Neural cell (in vitro differentiated cells): ENCODE data around the gene FGF14. TPM values are rescaled to one million over a fixed set of nuclear protein-coding genes. Genes with fewer than 3 reads are reported as not detected.

Experiments used
- H2AFZ ChIP-seq: fragments of 200-600, 300-800 bp; sonication (generic), shearing (Covaris generic); 2 replicates; pipeline ENCODE4 v1.6.0; 2014; ENCODE audit warnings: low read depth, mild to moderate bottlenecking, antibody characterized with exemption, low read length, moderate library complexity
- H3F3A ChIP-seq: fragments of 200-600 bp; shearing (Covaris generic); 2 replicates; pipeline ENCODE4 v1.6.1; 2016; ENCODE audit warnings: mild to moderate bottlenecking, moderate library complexity, mixed read lengths, antibody characterized with exemption, low read length; ENCODE audit not compliant: insufficient read depth, poor library complexity, severe bottlenecking
- H3K27ac ChIP-seq: fragments of 200-600, 300-800 bp; sonication (generic), shearing (Covaris generic); 2 replicates; pipeline ENCODE4 v1.5.1; 2014; ENCODE audit warnings: mild to moderate bottlenecking, low read length, moderate library complexity
- H3K27me3 ChIP-seq: fragments of 300-800, 200-600 bp; sonication (generic), shearing (Covaris generic); 2 replicates; pipeline ENCODE4 v1.6.0; 2014; ENCODE audit warnings: mild to moderate bottlenecking, low read depth, low read length, moderate library complexity; ENCODE audit not compliant: insufficient read depth
- H3K36me3 ChIP-seq: fragments of 300-800, 200-600 bp; sonication (generic), shearing (Covaris generic); 2 replicates; pipeline ENCODE4 v1.5.1; 2014; ENCODE audit warnings: mild to moderate bottlenecking, antibody characterized with exemption, low read length, moderate library complexity; ENCODE audit not compliant: insufficient read depth
- H3K4me2 ChIP-seq: fragments of 300-800, 200-600 bp; sonication (generic), shearing (Covaris generic); 2 replicates; pipeline ENCODE4 v1.6.0; 2014; ENCODE audit warnings: mild to moderate bottlenecking, low read length
- H3K4me3 ChIP-seq: fragments of 300-800, 200-600 bp; sonication (generic), shearing (Covaris generic); 2 replicates; pipeline ENCODE4 v1.5.1; 2014; ENCODE audit warnings: mild to moderate bottlenecking, low read length, moderate library complexity
- H3K79me2 ChIP-seq: fragments of 200-600 bp; shearing (Covaris generic); replicated peaks from 2 replicates; pipeline ENCODE4 v1.6.0; 2014; ENCODE audit warnings: mild to moderate bottlenecking, low read length, moderate library complexity; ENCODE audit not compliant: insufficient read depth
- H3K9ac ChIP-seq: fragments of 300-800, 200-600 bp; sonication (generic), shearing (Covaris generic); 2 replicates; pipeline ENCODE4 v1.6.1; 2016; ENCODE audit warnings: mild to moderate bottlenecking, low read length, mixed read lengths
- H3K9me2 ChIP-seq: fragments of 200-600 bp; shearing (Covaris generic); 2 replicates; pipeline ENCODE4 v1.6.1; 2016; ENCODE audit warnings: mild to moderate bottlenecking, low read length, mixed read lengths; ENCODE audit not compliant: insufficient read depth
- H3K9me3 ChIP-seq: fragments of 200-600, 300-800 bp; sonication (generic), shearing (Covaris generic); 2 replicates; pipeline ENCODE4 v1.6.1; 2016; ENCODE audit warnings: mild to moderate bottlenecking, mixed run types, low read length, moderate library complexity, mixed read lengths
- H4K20me1 ChIP-seq: fragments of 200-600 bp; shearing (Covaris generic); 2 replicates; pipeline ENCODE4 v1.6.1; 2016; ENCODE audit warnings: mild to moderate bottlenecking, mixed run types; ENCODE audit not compliant: insufficient read depth
- CTCF ChIP-seq: fragments of 450-650 bp; IDR thresholded peaks from 2 replicates; pipeline ENCODE4 v1.5.1; 2014; ENCODE audit warnings: antibody characterized with exemption, mild to moderate bottlenecking, moderate library complexity; ENCODE audit not compliant: poor library complexity, severe bottlenecking
- EP300 ChIP-seq: fragments of 450-650 bp; conservative IDR thresholded peaks from 2 replicates; pipeline ENCODE4 v1.6.1; 2014; ENCODE audit warnings: antibody characterized with exemption, mild to moderate bottlenecking, moderate library complexity; ENCODE audit not compliant: poor library complexity, severe bottlenecking
- EZH2 ChIP-seq: fragments of 200-600, 300-800 bp; shearing (Covaris generic), sonication (generic); IDR thresholded peaks from 2 replicates; pipeline ENCODE4 v1.6.1; 2014; ENCODE audit warnings: antibody characterized with exemption, low read length, borderline replicate concordance, mild to moderate bottlenecking; ENCODE audit not compliant: insufficient read depth, poor library complexity, severe bottlenecking
- MXI1 ChIP-seq: fragments of 450-650 bp; conservative IDR thresholded peaks from 2 replicates; pipeline ENCODE4 v1.6.1; 2014; ENCODE audit warnings: antibody characterized with exemption, mild to moderate bottlenecking; ENCODE audit not compliant: poor library complexity, severe bottlenecking
- POLR2AphosphoS5 ChIP-seq: IDR thresholded peaks from 2 replicates; pipeline ENCODE4 v1.6.1; 2012
- RAD21 ChIP-seq: fragments of 450-650 bp; conservative IDR thresholded peaks from 2 replicates; pipeline ENCODE4 v1.6.1; 2014; ENCODE audit warnings: antibody characterized with exemption, mild to moderate bottlenecking, moderate library complexity
- SMC3 ChIP-seq: fragments of 450-650 bp; conservative IDR thresholded peaks from 2 replicates; pipeline ENCODE4 v1.6.1; 2014; ENCODE audit warnings: antibody characterized with exemption, mild to moderate bottlenecking, moderate library complexity; ENCODE audit not compliant: poor library complexity
- TAF1 ChIP-seq: IDR thresholded peaks from 2 replicates; pipeline ENCODE4 v1.6.1; 2012; ENCODE audit warnings: low read depth
- polyA plus RNA-seq: library from polyadenylated mRNA; depleted of rRNA; stranded (reverse); fragments of >200 nt; gene quantifications from 2 replicates; pipeline ENCODE4 v1.2.3, GENCODE V29; 2014
- TF ChIP-seq, protein P1 (sequence below): IDR thresholded peaks from 2 replicates; pipeline ENCODE4 v1.6.1; 2012; ENCODE audit warnings: borderline replicate concordance

Gene FGF14
- polyA plus RNA-seq, 1 donor from 2014 or later, result 36.4 TPM

DNA sequence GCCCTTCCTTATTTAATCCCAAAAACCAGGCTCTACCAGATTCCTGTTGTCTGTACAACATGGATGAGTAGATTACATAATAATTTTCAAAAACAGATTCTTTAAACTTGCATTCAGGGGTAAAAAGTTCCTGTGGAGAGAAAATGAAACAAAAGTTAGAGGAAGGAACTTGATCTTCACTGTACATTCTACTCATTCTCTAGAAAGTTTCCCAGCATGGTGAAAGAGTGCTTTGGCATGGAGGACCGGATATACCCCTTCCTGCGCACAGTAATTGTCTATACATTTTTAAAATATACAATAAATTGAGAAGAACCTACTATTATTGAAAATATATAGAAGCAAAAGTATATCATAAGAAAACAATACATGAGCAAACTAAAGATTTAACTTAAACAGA is 675.2 kb downstream of the FGF14 start:
- Histone ChIP-seq H3K9me2 (no peaks in the 10 kb centered on the region), H3K4me3 (no peak overlapping the region), H4K20me1 (no peaks in the 10 kb centered on the region), H3K9ac (no peak overlapping the region), H3K27me3 (no peaks in the 10 kb centered on the region), H3K9me3 (no peaks in the 10 kb centered on the region), H3K4me2 (no peak overlapping the region), H3K27ac (peak overlapping the region; percentile 85), H3F3A (peaks cover 5% of the 10 kb centered on the region), H3K36me3 (no peaks in the 10 kb centered on the region), H2AFZ (no peak overlapping the region), H3K79me2 (no peaks in the 10 kb centered on the region)
- TF ChIP-seq POLR2AphosphoS5, result no peak
- no peak for TF ChIP-seq RAD21
- TF ChIP-seq, protein P1, sequence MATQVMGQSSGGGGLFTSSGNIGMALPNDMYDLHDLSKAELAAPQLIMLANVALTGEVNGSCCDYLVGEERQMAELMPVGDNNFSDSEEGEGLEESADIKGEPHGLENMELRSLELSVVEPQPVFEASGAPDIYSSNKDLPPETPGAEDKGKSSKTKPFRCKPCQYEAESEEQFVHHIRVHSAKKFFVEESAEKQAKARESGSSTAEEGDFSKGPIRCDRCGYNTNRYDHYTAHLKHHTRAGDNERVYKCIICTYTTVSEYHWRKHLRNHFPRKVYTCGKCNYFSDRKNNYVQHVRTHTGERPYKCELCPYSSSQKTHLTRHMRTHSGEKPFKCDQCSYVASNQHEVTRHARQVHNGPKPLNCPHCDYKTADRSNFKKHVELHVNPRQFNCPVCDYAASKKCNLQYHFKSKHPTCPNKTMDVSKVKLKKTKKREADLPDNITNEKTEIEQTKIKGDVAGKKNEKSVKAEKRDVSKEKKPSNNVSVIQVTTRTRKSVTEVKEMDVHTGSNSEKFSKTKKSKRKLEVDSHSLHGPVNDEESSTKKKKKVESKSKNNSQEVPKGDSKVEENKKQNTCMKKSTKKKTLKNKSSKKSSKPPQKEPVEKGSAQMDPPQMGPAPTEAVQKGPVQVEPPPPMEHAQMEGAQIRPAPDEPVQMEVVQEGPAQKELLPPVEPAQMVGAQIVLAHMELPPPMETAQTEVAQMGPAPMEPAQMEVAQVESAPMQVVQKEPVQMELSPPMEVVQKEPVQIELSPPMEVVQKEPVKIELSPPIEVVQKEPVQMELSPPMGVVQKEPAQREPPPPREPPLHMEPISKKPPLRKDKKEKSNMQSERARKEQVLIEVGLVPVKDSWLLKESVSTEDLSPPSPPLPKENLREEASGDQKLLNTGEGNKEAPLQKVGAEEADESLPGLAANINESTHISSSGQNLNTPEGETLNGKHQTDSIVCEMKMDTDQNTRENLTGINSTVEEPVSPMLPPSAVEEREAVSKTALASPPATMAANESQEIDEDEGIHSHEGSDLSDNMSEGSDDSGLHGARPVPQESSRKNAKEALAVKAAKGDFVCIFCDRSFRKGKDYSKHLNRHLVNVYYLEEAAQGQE, result no peak
- no peak for TF ChIP-seq TAF1
- TF ChIP-seq CTCF, result no peak
- no peak for TF ChIP-seq MXI1
- no peak for TF ChIP-seq SMC3
- TF ChIP-seq EZH2, result no peak
- TF ChIP-seq EP300, result no peak

DNA sequence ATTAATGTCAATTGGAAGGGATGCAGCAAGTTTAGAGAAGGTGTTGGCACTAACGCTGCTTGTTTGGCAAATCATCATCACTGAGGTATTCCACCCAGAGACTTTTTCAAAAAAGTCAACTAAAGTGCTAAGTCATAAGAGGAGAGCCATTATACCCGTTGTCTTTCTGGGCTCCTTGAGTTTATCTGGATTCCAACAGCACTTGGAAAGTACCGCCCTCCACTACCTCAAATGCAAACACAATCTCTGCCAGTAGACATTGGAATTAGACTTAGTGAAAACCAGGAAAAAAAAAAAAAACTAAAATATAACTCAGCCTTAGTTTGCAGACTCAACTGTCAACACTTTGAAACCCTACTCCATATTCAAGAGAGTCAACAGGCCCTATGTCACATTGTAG is 683.4 kb downstream of the FGF14 start:
- H2AFZ ChIP-seq, result no peak overlapping the region

More for the DNA sequence above, 683.4 kb downstream of the FGF14 start:
- Histone ChIP-seq H3K79me2 (no peaks in the 10 kb centered on the region), H3F3A (no peaks in the 10 kb centered on the region), H3K27me3 (no peaks in the 10 kb centered on the region), H3K9me3 (no peaks in the 10 kb centered on the region), H3K9ac (no peak overlapping the region), H3K4me3 (no peak overlapping the region), H3K4me2 (no peak overlapping the region), H3K27ac (no peak overlapping the region), H4K20me1 (no peaks in the 10 kb centered on the region), H3K9me2 (no peaks in the 10 kb centered on the region), H3K36me3 (no peaks in the 10 kb centered on the region)
- TF ChIP-seq, protein P1, result no peak
- TF ChIP-seq RAD21, result no peak
- no peak for TF ChIP-seq CTCF
- no peak for TF ChIP-seq POLR2AphosphoS5
- no peak for TF ChIP-seq SMC3
- no peak for TF ChIP-seq EZH2
- TF ChIP-seq TAF1, result no peak
- no peak for TF ChIP-seq EP300
- no peak for TF ChIP-seq MXI1
